LNCaP clone FGC (cell line): ENCODE data around the gene GNL2.

Source experiments
- DNase-seq: peaks from one replicate; pipeline ENCODE4 v3.0.0-alpha.2; 2011; ENCODE audit warnings: low read depth
- H3K4me3 ChIP-seq: 2 replicates; pipeline ENCODE4 v1.5.1; 2011; ENCODE audit warnings: mild to moderate bottlenecking, low read depth, low read length, control low read depth
- TF ChIP-seq, protein P1 (sequence below): IDR thresholded peaks from 2 replicates; pipeline ENCODE4 v1.5.1; 2012; ENCODE audit warnings: mild to moderate bottlenecking; ENCODE audit not compliant: control insufficient read depth, insufficient read depth; ENCODE audit errors: extremely low read depth

Gene GNL2

DNA sequence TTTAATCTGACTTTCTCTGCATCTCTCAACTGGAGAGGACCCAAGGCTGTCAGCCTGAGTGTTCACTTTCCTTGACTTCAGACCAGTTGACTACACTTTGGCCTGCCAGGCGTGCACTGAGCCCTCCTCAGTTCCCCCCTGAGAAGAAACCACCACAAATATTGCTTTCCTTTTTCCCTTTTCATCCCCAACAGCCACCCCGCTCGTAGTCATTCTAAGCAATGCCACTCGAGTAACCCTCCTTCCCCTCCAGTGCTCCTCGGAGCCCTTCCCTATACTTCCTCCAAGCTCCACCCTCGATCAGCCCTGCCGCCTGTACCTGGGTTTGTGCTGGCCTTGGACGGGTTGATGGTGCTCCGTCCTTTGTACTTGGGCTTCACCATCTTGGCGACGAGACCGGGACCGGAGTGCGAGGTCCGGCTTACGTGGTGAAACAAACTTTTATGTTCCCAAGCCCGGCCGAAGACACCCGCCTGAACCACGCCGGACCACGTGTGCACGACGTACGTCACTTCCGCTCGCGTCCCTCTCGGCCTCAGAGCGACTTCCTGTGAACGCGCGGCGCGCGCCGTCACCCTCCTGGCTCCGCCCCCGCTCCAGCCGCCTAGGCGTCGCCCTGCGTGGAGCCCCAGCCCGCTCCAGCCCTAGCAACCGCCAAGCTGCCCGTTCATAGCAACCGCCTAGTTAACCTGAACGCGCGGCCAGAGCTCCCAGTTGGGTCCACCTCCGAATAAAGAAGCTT is at the start of gene GNL2:
TSS of gene GNL2 (minus strand) at position 498 of the 742 bp plus-strand sequence. CDS start at position 383, 115 bp downstream.
- H3K4me3 ChIP-seq, result peak within 1 kb of the TSS; percentile 94
- TF ChIP-seq, protein P1, sequence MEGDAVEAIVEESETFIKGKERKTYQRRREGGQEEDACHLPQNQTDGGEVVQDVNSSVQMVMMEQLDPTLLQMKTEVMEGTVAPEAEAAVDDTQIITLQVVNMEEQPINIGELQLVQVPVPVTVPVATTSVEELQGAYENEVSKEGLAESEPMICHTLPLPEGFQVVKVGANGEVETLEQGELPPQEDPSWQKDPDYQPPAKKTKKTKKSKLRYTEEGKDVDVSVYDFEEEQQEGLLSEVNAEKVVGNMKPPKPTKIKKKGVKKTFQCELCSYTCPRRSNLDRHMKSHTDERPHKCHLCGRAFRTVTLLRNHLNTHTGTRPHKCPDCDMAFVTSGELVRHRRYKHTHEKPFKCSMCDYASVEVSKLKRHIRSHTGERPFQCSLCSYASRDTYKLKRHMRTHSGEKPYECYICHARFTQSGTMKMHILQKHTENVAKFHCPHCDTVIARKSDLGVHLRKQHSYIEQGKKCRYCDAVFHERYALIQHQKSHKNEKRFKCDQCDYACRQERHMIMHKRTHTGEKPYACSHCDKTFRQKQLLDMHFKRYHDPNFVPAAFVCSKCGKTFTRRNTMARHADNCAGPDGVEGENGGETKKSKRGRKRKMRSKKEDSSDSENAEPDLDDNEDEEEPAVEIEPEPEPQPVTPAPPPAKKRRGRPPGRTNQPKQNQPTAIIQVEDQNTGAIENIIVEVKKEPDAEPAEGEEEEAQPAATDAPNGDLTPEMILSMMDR, result no peak
- peak; percentile 89 for DNase-seq

DNA sequence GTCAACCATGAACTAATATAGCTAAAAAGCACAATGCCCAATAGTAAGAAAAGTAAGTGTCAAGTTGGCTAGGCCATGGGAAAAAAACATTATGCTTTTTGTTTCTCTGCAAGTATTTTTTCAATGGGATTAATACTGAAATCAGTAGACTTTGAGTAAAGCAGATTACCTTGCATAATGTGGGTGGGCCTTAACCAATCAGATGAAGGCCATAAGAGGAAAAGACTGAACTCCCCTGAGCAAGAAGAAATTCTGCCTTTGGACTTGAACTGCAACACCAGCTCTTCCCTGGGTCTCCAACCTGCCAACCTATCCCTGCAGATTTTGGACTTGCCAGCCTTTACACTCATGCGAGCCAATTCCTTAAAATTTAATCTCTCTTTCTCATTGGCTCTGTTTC is 45.3 kb upstream of the GNL2 start:
- no peak for DNase-seq
- TF ChIP-seq, protein P1, result no peak
- H3K4me3 ChIP-seq, result no peak overlapping the region

DNA sequence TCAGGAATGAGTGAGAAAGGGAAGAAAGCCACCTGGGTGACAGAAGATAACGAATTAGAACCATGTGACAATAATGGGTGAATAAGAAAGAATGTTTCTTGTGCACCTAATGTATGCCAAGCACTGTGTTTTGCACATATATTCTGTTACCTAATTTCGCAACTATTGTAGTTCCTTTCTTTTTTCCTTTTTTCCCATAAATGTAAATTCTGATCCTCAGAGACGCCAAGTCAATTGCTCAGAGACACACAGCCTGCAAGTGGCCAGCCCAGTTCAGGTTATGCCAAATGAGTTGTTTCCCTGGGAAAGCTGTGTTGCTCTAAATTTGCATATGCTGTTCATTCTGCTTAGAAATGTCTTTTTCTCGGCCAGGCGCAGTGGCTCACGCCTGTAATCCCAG is 40.7 kb upstream of the GNL2 start:
- no peak for DNase-seq
- TF ChIP-seq, protein P1, result no peak

DNA sequence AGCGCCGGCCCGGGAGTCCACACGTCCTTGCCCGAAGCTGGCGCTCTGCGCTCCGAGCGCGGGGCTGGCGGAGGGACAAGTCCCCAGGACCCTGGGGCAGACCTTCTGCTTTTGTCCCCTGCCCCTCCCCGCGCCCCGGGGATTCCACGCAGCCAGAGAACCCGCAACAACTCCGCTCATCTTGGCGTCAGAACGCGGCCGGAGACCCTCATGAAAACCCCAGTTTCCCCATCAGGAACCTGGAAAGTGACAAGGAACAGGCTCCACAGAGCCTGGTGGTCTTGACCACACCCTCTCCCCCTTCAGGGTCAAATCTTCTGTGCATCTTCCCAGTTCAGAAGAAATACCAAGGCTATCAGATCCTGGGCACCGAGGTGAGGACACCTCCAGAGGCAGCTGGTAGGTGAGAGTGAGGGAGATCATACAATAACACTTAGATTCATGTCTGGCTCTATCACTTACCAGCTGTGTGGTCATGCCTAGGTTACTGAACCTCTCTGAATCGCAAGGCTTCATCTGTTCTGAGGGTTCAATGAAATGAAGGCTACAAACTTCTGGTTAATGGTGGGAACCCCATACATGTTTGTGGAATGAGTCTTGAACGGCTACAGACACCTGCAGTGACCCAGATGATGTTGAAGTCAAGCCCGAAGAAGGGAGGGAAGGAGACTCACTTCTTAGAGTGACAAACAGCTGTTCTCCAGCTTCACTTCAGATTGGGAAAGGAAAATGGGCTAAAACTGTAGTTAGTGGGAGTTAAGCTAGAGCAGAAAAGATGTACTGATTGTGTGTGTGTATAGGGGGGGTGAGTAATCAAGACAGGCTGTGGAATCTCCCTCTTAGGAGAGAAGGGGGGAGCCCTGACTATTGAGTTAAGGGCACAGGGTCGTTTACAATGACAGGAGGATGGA is 39.5 kb upstream of the GNL2 start:
- H3K4me3 ChIP-seq, result no peak overlapping the region
- TF ChIP-seq, protein P1, result no peak
- no peak for DNase-seq

More for the DNA sequence above, 40.7 kb upstream of the GNL2 start:
- no peak overlapping the region for H3K4me3 ChIP-seq

DNA sequence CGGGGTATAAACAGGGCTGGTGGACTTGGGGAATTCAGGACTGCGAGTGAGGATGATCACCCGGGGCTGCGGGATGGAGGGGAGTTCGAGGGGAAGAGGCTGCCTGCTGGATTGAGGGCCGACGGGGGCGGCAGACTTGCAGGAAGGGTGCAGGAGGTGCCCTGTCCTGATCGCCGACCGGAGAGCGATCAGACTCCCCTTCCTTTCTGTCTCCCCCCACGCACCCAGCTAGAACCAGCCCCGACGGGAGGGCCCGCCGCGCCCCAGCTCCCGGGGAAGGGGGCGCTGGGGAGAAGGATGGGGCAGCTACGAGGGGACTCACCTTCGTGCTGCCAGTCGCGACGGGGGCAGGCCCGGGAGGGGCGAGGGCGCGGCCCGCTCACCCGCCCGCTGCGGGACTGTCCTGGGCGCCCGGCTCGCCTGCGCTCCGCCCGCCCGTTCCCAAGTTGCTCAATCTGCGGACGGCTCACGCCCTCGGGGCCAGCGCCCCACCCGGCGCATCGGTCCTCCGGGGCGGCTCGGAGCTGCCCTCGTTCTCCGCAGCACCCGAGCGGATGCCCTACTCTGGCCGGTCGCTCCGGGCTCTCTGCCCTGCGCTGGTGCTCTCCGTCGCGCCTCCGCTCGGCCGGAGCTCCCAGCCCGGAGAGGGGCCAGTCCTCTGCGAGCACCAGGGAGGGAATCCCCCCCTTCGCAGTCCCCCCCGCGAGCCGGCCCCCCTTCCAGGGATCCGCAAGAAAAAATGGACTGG is 38.7 kb upstream of the GNL2 start, which contains the start of gene RSPO1:
TSS of gene RSPO1 (minus strand) at position 649 of the 748 bp plus-strand sequence. CDS start 5,231 bp downstream, outside the sequence.
- TF ChIP-seq, protein P1, result no peak
- no peak within 1 kb of the TSS for H3K4me3 ChIP-seq
- no peak for DNase-seq

DNA sequence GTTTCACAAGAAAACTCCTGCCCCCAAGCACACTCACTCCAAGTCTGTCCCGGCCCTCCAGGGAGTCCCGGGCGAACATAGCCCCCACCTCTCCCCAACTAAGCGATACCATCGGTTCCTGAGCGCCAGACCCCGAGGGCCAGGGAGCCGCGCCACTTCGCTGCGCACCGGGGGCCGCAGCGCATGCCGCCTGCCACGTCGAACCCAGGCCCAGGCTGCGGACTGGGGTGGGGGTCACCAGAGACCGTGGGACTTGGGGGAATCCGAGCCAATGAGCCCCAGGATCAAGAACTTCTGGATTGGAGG is 38.2 kb upstream of the GNL2 start:
- DNase-seq, result no peak
- H3K4me3 ChIP-seq, result no peak overlapping the region
- TF ChIP-seq, protein P1, result no peak
